Activated T-cell treated with anti-CD3 and anti-CD28 coated beads for 4 hours (primary cell): Measurements from ENCODE around the gene SH3RF2.
"Not testable (repeated sequence)": the region's sequence is repeated elsewhere in the genome, so short reads cannot be mapped to it uniquely, and the experiment has no call there.

Experiments used
- DNase-seq: peaks from one replicate; pipeline ENCODE4 v3.0.0-alpha.2; 2020

SH3RF2 gene

DNA sequence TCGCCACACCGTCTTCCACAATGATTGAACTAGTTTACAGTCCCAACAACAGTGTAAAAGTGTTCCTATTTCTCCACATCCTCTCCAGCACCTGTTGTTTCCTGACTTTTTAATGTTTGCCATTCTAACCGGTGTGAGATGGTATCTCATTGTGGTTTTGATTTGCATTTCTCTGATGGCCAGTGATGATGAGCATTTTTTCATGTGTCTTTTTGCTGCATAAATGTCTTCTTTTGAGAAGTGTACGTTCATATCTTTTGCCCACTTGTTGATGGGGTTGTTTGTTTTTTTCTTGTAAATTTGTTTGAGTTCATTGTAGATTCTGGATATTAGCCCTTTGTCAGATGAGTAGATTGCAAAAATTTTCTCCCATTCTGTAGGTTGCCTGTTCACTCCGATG is 74.1 kb downstream of the SH3RF2 start:
- not testable (repeated sequence) for DNase-seq

DNA sequence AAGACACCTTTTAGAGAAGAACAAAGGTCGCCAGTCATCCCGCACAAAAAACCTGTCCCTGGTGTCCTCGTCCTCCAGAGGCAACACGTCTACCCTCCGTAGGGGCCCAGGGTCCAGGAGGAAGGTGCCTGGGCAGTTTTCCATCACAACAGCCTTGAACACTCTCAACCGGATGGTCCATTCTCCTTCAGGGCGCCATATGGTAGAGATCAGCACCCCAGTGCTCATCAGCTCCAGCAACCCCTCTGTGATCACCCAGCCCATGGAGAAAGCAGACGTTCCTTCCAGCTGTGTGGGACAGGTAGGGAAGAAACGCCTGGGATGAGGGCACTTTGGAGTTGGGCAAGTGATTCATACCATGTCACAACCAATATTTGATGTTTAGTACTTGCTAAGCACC is 77.4 kb downstream of the SH3RF2 start:
- DNase-seq = no peak

DNA sequence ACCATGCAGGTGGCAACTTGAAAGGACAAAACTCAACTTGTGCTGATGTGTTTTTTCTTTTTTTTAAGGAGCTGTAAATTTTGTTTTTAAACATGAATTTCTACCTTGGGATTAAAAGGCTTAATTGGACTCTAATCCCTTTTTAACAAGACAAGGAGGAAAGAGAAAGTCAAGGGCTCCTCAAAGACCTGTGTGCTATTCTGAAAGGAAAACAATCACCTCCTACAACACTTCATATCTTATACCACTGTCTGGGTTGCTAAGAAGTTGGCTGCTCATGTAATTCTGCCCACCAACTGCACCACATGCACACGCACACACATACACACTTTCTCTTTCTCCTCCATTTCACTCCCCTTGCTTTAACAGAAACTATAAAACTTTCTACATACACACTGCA is 78.6 kb downstream of the SH3RF2 start:
- no peak for DNase-seq

DNA sequence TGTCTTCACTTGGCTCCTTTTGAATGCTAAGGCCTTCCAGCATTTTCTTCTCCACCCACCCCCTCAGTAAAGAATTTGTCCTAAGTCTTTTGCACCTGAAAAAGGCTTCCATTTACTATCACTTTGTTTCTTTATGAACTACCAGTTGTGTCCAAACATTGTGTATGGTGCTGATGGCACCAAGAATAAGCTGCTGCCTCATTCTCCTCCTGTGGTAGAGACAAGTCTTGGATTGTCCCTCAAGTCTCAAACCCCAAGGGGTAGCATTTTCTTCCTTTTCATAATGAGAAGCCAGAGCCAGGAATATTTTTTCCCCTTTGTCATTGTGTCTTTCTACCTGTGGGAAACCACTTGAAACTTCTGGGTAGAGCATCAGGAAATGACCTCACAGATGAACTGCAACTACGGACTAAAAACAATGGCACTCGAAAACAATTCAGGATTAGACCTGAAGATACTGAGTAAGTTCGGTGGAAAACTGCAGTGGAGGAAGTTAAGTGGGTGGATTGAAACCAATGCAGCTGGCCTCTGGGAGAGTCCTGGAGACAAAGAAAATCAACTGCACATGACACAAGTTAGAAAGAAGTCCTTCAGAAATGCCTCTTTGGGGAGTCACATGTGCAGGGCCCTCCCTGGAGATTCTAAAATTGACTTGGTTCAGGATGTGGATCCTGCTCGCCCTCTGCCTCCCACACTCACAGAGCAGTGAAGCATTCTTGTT is 80.5 kb downstream of the SH3RF2 start:
- no peak for DNase-seq

DNA sequence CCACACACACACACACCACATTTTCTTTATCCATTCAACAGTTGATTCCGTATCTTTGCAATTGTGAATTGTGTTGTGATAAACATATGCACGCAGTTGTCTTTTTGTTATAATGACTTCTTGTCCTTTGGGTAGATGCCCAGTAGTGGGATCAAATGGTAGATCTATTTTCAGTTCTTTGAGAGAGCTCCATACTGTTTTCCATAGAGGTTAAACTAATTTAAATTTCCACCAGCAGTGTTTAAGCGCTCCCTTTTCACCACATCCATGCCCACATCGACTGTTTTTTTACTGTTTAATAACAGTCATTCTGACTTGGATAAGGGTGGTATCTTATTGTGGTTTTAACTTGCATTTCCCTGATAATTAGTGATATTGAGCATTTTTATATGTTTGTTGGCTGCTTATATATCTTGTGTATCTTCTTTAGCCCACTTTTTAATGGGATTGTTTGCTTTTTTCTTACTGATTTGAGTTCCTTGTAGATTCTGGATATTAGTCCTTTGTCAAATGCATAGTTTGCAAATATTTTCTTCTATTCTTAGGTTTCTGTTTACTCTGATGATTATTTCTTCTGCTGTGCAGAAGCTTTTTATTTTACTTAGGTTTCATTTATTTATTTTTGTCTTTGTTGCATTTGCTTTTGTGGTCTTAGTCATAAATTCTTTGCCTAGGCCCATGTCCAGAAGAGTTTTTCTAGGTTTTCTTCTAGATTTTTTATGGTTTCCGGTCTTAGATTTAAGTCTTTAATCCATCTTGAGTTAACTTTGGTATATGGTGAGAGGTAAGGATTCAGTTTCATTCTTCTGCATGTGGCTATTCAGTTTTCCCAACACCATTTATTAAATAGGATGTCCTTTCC is 82.4 kb downstream of the SH3RF2 start:
- DNase-seq = no peak

DNA sequence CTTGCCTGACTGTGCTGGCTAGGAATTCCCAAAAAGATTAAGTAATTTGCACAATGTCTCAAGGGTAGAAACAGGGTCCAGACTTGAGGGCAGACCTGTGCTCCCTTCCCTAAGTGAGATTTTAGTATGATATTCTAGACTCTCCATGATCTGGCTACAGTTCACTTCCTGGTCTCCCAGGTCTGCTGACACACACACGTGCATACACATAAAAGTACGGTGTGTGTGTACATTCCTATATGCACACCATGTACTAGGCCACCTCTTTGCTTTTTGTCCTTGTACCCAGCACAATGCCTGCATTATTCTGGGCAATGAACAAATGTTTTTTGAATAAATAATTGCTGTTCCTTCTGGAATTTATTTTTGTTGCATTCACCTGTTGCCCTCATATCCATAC is 83.7 kb downstream of the SH3RF2 start:
- no peak for DNase-seq

DNA sequence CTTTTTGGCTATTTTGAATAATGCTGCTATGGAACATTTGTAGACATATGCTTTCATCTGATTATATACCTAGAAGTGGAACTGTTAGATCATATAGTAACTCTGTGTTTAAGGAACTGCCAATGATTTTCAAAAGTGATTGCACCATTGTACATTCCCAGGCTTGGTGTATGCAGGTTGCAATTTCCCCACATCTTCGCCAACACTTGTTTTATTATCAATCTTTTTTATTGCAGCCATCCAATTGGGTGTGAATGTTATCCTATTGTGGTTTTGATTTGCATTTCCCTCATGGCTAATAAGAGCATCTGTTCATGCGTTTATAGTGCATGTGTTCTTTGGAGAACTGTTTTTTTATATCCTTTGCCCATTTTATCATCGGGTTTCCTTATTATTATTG is 87.7 kb downstream of the SH3RF2 start:
- DNase-seq = no peak

DNA sequence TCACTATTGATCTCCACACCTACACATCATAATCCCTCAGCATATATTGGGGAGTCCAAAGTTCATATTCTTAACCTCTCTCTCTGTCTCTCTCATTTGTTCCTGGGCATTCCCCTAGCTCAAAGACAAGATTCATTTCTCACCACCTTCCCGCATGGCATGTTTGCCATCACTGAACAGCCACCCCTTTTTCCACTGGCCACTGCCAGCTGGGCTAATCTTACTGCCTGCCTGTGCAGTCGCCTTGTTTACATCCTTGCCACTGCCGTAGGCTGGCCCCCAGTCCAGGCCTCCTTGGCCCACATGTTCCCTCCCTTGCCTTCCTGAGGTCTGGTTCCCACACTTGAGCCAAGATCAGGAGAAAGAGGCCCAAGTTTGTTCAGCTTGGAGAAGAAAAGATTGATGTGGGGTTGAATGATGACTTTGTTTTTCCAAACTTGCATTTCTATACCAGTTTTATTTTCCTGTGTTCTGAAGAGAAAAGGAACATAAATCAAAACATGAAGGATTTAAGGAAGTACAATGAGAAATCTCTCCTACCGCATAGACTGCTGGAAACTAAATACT is 88.8 kb downstream of the SH3RF2 start:
- no peak for DNase-seq

DNA sequence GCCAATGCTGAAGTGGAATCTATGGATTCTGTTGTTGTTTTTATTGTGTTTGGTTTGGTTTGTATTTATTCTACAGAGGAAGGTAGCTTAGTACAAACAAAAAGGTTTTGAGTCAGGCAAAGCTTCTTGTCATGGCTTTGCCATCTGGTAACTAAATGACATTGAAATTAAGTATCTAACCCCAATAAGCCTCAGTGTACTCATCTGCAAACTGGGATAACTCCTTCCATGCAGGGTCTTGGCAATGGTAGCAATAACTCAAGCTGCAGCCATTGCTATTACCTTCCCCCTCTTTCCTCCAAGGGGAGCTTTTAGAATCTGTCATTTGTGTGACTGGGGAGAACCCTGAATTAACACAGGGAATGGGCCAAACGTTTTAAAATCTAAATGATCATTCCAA is 89.3 kb downstream of the SH3RF2 start:
- DNase-seq = no peak

DNA sequence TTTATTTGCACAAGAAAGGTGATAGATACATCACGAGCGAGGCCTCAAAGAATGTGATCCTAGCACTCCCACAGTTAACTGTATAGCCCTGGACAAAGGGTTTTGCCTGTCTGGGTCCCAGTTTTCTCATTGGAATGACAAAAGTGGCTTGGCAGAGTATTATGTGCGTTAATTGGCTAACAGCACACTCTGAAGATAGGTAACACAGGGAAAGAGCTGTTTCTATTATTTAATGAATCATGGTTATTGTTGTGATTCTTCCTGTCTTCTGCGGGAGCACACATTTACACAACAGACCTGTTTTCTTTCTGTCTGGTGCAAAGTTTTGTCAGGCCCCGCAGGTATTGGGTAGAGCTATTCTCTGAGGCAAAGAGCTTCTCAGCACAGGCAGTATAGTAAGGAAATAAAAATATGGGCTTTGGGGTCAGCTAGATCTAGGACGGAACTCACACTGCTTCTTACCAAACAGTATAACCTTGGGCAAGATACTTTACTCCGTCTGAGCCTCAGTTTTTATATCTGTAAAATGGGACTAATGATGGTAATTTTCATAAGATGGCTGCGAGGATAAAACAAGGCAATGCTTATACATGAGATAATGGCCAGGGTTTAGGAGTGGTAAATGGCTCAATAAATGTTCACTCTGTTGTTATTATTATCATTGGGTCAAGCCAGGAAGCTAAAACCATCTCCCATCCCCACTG is 90.1 kb downstream of the SH3RF2 start:
- DNase-seq = no peak

DNA sequence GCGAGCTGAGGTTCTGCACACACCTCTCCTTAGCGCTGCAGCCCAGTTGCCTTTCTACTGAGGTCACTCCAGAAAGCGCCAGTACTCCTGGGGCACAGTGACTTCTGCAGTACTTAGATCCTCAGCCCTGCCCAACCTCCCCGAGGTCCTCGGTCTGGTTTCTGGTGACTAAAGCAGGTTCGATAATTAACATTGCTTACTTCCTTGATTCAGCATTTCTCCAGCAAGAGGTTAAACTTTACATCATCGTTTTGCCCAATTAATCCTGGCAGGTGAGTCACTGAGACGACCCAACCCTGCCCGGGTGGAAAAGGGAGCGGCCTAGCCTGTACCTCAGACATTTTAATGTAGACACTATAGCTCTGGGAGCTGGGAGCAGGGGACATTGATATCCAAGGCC is 91.4 kb downstream of the SH3RF2 start:
- no peak for DNase-seq

DNA sequence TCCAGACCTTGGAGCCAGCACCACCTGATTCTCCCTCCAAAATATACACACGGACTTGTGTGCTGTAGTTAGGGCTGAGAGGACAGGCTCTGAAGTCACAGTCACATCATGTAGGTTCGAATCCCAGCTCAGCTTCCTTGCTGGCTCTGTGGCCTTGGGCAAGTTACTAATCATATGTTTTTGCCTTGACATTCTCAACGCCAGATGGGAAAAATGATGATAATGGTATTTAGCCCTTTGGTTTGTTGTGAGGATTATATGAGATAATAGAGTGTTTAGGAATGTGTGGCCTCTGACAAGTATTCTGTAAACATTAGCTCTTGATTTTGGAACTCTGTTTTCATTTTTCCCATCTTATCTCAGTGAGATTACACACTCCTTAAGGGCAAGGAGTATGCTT is 96.5 kb downstream of the SH3RF2 start:
- DNase-seq = no peak

DNA sequence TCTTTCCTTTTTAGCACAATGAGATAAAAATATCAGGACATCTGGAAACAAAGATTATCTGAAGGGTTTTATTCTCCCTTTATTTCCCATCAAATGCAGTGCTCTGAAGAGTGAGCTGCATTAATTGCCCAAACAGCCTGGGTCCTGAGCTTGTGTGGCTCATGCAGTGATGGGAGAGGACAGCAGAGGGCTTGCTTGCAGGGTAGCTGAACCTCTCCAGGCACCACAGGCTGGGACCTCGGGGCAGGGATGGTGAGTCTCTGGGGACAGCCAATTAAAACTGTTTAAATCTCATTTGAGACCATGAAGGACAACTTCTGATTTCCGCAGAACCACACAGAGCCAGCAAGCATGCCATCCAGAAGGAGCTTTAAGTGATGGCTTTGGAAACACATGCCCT is 97.7 kb downstream of the SH3RF2 start:
- no peak for DNase-seq

DNA sequence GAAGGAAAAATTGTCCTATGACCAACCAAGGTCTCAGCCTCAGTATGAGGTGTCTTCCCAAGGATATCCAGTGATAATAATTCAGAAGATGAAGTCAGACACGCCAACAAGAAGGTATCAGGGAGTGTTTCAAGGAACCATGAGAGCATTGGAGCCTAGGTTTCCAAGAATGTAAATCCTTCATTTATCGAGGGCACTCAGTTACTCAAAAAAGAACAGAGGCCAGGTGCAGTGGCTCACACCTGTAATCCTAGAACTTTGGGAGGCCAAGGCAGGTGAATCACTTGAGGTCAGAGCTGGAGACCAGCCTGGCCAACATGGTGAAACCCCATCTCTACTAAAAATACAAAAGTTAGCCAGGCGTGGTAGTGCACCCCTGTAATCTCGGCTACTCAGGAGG is 98.2 kb downstream of the SH3RF2 start:
- no peak for DNase-seq

DNA sequence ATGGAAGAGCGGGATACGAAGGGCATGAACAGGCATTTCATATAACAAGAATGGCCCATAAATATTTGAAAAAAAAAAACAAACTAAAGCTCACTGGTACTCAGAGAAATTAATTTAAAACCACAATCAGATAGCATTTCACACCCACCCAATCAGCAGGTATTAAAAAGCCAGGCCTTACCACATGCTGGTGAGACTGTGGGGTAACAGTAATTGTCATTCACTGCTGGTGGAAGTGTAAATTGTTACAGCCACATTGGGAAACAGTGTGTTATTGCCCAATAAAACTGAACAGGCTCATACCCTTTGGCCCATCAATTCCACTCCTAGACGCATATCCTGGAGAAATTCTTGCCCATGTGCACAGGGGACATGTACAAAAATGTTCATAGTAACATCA is 103.0 kb downstream of the SH3RF2 start:
- DNase-seq = no peak

DNA sequence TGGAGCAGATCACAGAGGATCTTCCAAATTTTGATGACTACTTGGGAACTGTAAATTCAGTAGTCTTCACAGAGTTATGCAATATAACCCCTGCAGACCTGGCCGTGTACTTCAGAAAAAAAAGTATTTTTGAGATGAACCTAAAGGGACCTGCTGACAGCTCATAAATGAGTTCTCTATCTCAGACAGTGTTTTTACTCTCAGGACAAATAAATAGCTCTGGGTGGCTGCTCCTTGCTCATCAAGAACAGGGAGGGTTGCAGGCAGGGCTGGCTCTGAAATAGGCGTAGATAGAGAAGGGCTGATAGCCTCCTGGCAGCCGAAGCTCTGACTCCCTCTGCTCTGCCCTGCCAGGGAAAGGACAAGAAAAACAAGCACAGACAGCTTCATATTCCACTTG is 104.1 kb downstream of the SH3RF2 start:
- DNase-seq = no peak

DNA sequence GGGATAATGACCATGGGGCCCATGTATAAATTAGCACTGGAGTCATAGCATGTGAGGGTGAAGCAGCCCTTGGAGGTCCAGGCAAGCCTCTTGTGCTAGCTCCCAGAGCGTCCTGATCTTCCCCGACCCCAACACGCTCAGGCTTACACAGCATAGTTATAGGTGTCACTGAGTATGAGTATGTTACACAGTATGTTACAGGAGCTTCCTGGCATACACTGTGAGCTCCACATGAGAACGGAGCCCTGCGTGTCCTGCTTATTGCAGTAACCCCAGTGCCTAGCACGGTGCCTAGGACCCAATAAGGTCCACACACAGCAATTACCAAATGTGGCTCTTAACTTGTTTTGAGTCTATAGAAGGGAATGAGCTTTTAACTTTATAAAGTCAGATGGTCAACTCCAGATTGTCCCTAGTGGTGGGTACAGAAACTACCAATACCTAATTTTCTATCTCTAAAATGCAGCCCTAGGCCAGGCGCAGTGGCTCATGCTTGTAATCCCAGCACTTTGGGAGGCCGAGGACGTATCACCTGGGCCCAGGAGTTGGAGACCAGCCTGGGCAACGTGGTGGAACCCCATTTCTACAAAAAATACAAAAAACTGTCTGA is 104.9 kb downstream of the SH3RF2 start:
- DNase-seq = no peak

DNA sequence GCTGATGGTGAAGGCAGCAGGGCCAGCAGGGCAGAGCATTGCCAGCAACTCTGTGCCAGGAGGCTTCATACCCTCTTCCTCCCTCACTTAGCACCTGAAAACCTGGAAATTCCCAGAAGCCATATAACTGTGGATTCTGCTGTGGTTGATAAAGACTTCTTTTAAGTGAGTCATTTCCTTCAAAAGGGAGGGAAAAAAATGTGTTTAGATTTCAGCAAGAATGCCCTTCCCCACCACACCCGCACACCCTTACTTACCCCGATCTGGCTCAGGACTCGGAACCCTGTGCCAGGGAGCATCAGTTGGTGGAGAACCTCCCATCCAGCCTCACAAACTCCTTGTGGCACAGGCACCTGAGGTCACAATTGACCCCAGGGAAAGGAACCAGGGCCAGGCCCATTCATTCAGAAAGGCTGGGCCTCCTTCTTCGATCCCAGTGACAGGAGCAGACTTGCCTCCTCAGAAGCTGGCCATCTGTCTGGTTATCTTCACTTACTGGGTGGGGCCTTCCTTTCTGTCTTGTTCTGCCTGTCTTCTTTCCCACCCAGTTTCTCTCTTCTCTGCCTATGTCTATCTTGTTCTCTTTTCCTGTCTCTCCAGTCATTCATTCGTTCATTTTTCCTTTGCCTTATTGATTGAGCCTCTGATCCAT is 106.4 kb downstream of the SH3RF2 start:
- no peak for DNase-seq

DNA sequence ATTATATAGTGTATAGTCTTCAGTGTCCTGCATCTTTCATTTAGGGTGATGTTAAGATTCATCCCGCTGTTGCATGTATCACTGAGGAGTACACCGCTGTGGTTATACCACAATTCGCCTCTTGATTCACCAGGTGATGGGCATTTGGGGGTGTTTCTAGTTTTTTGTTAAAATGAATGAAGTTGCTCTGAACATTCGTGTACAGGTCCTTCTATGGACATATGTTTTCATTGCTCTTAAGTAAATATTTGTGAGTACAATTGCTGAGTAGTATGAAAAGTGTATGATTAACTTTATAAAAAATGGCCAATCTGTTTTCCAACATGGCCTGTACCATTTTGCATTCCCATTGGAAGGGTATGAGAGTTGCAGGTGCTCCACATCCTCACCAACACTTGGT is 107.3 kb downstream of the SH3RF2 start:
- DNase-seq = no peak

DNA sequence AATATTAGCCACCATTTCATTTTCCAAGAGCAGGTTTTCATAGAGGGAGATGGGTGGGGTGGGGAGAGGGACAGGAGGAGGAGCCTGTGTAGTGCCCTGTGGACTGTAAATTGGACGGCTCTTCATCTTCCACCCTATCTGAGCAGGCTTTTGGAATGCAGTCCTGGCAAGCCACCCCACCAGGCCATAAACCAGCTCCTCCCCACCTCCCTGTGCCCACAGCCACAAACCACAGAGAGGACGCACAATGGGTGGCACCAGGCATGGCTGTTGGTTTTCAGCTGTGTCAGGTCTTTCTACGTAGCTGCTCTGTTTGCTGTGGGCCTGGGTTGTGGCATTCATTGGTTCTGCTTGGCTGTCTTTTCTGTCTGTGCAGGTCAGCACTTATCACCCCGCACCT is 111.0 kb downstream of the SH3RF2 start:
- no peak for DNase-seq

DNA sequence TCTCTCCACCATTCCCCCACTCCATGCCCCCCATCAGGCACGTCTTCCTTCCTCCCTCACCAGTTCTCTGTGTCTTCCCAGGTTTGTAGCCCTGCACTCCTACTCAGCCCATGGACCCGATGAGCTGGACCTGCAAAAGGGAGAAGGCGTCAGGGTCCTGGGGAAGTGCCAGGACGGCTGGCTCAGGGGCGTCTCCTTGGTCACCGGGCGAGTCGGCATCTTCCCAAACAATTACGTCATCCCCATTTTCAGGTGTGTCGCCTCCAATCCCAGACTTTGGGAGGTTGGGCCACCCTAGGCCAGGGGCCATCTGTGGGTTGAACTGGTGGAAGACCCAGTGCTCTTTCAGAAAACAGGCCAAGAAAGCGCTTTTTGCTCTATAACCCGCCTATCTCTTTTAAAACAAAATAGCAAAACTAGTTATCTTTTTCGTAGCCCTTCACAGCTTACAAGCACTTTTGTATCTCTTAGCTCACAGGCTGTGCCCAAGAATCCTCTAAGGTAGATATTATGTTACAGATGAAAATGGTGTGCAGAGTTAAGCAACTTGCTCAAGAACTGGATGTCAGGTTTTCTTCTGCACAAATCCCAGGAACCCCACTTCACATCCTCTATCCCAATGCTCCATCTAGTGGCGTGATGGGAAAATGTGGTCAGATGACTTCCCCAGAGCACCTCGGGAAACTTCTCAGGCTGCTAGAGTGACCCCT is 112.8 kb downstream of the SH3RF2 start:
- no peak for DNase-seq

DNA sequence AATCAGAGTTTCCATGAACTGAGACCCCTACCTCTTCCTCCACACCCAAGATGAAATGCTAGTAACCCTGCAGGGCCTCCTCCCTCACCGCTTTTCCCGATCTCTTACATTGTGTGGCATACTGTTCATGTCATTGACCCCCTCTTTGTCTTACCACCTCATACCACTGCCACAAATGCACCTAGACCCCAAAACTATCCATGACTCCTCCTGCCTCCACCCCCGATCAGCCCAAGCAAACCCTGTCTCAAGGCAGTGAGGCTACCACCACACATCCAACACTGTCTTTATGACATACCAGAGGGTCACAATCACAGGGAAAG is 113.3 kb downstream of the SH3RF2 start:
- DNase-seq = no peak
